Measurements from ENCODE around the gene PRDM16. TPM values are rescaled to one million over a fixed set of nuclear protein-coding genes. Genes with fewer than 3 reads are reported as not detected.

Gene PRDM16
- total and polyA plus RNA-seq, 2 of the 8 experiments (the other 6 are each of a cell fraction or from before 2014, with no cell fraction given) = 0.39 to 0.43 TPM

DNA sequence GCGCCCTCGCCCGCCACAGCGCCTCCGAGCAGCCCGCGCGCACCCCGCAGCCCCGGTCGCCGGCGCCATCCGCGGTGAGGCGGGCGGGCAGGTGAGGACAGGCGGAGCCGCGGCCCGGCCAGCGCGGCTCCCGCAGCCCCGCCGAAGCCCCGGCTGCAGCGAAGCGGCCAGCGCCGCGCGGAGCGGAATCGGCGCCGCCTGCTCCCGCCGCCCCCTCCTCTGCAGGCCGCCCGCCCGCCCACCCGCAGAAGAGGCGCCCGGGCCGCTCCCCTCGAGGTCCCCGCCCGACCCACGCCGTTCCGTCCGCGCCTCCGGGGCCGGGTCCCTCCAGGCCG, 1.3 kb downstream of the PRDM16 start (continued):
- TF ChIP-seq, protein P1, sequence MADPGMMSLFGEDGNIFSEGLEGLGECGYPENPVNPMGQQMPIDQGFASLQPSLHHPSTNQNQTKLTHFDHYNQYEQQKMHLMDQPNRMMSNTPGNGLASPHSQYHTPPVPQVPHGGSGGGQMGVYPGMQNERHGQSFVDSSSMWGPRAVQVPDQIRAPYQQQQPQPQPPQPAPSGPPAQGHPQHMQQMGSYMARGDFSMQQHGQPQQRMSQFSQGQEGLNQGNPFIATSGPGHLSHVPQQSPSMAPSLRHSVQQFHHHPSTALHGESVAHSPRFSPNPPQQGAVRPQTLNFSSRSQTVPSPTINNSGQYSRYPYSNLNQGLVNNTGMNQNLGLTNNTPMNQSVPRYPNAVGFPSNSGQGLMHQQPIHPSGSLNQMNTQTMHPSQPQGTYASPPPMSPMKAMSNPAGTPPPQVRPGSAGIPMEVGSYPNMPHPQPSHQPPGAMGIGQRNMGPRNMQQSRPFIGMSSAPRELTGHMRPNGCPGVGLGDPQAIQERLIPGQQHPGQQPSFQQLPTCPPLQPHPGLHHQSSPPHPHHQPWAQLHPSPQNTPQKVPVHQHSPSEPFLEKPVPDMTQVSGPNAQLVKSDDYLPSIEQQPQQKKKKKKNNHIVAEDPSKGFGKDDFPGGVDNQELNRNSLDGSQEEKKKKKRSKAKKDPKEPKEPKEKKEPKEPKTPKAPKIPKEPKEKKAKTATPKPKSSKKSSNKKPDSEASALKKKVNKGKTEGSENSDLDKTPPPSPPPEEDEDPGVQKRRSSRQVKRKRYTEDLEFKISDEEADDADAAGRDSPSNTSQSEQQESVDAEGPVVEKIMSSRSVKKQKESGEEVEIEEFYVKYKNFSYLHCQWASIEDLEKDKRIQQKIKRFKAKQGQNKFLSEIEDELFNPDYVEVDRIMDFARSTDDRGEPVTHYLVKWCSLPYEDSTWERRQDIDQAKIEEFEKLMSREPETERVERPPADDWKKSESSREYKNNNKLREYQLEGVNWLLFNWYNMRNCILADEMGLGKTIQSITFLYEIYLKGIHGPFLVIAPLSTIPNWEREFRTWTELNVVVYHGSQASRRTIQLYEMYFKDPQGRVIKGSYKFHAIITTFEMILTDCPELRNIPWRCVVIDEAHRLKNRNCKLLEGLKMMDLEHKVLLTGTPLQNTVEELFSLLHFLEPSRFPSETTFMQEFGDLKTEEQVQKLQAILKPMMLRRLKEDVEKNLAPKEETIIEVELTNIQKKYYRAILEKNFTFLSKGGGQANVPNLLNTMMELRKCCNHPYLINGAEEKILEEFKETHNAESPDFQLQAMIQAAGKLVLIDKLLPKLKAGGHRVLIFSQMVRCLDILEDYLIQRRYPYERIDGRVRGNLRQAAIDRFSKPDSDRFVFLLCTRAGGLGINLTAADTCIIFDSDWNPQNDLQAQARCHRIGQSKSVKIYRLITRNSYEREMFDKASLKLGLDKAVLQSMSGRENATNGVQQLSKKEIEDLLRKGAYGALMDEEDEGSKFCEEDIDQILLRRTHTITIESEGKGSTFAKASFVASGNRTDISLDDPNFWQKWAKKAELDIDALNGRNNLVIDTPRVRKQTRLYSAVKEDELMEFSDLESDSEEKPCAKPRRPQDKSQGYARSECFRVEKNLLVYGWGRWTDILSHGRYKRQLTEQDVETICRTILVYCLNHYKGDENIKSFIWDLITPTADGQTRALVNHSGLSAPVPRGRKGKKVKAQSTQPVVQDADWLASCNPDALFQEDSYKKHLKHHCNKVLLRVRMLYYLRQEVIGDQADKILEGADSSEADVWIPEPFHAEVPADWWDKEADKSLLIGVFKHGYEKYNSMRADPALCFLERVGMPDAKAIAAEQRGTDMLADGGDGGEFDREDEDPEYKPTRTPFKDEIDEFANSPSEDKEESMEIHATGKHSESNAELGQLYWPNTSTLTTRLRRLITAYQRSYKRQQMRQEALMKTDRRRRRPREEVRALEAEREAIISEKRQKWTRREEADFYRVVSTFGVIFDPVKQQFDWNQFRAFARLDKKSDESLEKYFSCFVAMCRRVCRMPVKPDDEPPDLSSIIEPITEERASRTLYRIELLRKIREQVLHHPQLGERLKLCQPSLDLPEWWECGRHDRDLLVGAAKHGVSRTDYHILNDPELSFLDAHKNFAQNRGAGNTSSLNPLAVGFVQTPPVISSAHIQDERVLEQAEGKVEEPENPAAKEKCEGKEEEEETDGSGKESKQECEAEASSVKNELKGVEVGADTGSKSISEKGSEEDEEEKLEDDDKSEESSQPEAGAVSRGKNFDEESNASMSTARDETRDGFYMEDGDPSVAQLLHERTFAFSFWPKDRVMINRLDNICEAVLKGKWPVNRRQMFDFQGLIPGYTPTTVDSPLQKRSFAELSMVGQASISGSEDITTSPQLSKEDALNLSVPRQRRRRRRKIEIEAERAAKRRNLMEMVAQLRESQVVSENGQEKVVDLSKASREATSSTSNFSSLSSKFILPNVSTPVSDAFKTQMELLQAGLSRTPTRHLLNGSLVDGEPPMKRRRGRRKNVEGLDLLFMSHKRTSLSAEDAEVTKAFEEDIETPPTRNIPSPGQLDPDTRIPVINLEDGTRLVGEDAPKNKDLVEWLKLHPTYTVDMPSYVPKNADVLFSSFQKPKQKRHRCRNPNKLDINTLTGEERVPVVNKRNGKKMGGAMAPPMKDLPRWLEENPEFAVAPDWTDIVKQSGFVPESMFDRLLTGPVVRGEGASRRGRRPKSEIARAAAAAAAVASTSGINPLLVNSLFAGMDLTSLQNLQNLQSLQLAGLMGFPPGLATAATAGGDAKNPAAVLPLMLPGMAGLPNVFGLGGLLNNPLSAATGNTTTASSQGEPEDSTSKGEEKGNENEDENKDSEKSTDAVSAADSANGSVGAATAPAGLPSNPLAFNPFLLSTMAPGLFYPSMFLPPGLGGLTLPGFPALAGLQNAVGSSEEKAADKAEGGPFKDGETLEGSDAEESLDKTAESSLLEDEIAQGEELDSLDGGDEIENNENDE (IDR thresholded peaks at IDR 0.05; ENCODE audit: insufficient replicate concordance, low read length) = no peak
- TF ChIP-seq BACH1 (IDR thresholded peaks at IDR 0.05; ENCODE audit: low read length) (no peak), CHD2 (IDR thresholded peaks at IDR 0.05; ENCODE audit: low read length) (no peak)

Measured in H1 (cell line).